GM19238 (cell line): ENCODE measurements around the gene MTMR4.
"Not testable (repeated sequence)": the region's sequence is repeated elsewhere in the genome, so short reads cannot be mapped to it uniquely, and the experiment has no call there.

Experiments used
- DNase-seq: peaks from one replicate; pipeline ENCODE4 v3.0.0; 2011; ENCODE audit warnings: low spot score; ENCODE audit not compliant: insufficient read length

Gene MTMR4

DNA sequence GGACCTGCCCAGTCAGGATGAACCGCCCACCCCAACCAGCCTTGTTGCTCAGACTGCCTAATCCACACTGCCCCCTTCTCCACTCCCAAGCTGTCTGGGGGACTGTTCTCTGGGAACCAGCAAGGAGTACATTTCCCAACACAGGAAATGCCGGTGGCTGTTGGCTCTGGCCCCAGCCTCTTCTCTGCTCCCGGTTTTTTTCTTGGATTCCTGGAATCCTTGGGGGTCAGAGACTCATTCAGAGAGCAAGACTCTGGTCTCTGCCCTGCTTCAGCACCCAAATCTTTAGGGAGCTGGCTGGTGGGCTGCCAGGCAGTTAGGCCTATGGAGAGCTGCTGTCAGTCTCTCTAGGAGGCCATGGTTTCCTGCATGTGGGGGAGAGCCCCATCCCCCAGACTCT, 10.8 kb upstream of the MTMR4 start:
- DNase-seq, result no peak

- no peak for DNase-seq
Measured at GRCh38 chr17:58521680-58522079, 7.2 kb upstream of the MTMR4 start.

DNA sequence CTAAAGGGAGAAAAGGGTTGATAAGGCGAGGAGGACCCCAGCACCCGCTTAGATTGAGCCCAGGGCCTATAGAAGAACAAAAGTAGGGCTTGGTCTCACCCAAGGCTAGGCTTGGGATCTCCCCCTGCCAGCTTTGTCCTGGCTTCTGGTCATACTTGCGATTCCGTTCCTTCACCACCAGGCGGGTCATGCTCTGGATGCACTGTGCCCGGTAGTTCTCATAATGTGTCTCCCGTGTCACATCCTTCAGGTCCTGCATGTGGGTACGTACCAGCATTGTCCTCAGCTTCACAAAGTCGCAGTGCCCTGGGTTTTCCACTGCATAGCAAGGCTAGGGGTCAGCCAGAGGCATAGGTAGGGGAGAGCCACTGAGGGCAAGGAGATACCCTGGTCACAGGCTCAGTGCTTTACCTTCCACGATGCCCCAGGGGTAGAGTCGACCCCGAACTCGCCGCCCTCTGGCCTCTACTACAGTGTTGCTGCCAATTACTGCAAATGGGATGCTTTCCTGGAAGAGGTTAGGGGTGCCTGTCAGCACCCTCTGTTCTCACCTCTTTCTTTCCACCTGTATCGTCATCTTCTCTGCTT, 6.5 kb upstream of the MTMR4 start:
- DNase-seq, result no peak

GRCh38 chr17:58517928-58518609, 3.6 kb upstream of the MTMR4 start:
- peak; percentile 93 for DNase-seq

DNA sequence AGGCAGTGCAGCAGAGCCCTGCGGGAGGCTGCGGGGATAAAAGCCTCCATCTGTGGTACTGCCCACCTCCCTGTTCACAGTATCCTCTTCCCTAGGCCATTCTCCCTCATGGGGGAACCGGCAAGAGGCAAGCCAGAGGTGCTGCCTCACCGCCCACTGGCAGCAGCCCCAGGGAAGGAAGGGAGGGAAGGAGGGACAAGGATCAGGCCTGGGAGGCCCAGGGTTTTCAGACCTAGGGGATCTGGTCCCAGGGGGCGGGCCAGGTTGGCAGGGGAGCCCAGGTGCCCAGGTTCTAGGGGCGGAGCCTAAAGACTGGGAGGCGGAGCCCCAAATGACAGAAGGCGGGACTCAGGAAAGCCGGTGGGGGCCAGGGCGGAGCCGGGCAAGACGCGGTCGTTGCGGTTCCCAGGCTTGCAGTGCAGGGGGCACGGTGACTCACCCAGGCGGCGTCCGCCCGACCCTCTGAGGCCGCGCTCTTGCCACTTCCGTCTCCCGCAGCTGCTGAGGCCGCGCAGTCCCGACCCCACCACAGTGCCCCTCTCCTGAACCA, 3.0 kb upstream of the MTMR4 start:
- no peak for DNase-seq

- DNase-seq, result no peak
Measured at GRCh38 chr17:58516644-58517377, 2.4 kb upstream of the MTMR4 start.

DNA sequence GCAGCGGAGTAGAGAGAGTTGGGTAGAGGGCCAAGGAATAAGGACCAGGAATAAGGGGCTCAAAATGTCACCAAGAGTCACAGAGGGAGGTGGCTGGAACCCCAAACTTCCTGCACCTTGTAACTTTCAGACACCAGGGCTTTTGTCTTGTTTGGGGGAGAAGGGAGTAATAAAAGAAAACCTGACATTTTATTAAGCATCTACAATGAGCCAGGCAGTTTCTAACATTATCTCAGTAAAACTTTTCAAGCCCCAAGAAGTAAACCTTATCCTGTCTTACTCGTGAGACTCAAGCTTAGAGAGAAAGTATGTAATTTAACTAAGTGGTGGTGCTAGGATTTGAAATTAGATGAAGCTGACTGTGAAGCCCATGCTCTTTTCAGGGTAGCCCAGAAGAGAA, 848 bp upstream of the MTMR4 start:
- DNase-seq, result no peak

DNA sequence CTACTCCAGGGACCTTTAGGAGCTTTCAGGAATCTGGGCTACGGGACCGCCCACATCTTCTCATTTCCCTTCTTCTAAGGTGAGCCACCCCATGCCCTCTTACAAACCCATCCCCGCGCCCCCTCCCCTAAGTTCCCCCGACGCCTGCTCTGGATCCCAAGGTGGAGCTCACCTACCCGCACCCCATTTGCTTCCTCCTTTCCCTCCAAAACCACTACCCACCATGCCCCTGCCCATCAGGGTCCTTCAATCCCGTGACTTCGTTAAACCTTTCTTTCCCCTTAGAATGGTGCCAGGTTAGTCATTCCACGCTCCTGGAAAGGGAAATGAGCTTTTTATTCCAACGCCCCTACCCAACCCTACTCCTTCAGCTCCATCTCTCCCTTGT, 326 bp upstream of the MTMR4 start:
- no peak for DNase-seq

- no peak for DNase-seq
Measured at GRCh38 chr17:58513267-58513964, 1.0 kb downstream of the MTMR4 start.

DNA sequence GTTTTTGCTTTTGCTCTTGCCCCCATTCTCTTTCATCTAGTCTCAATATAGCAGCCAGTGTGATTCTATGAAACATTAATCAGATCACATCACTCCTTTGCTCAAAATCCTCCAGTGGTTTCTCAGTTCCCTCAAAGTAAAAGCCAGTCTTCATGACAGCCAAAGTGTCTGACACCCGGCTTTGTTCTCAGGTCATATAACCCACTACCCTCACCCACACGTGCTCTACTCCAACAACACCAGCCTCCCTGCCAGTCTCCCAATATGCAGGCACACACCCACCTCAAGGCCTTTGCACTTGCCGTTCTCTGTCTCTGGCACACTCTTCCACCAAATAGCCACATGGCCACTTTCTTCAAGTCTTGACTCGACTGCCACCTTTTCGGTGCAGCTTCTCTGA, 4.4 kb downstream of the MTMR4 start:
- no peak for DNase-seq

DNA sequence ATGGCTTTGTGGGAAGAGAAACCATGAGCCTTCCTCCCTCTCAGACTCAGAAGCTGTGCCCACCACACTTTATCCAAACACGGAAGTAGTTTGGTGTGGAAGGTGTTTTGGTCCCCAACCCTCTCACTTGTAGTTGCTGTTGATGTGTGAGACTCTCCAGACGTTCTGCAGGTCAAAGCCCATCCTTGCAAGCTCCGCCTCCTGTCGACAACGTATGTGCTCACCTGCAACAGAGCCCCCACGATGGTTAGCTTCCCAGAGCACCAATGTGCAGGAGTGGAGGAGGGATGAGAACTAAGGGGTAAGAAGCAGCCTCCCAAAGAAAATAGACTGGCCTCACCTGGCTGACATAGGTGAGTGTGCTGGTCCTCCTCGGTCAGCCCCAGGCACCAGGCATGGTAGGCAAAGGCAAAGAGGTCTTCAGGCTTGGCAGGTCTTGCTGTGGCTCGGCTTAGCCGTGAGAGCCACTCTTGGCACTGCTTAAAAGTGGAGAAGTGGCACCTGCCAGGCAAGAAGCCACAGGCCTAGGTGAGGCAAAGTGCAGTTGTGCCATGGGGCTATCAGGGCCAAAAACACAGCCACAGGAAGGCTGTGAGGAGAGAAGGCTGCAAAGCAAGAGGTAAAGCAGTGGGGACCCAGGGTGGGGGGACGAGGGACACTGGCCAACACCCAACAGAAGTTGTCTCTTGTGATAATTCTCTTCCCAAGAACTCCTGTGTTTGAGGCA, 5.9 kb downstream of the MTMR4 start:
- DNase-seq, result no peak

DNA sequence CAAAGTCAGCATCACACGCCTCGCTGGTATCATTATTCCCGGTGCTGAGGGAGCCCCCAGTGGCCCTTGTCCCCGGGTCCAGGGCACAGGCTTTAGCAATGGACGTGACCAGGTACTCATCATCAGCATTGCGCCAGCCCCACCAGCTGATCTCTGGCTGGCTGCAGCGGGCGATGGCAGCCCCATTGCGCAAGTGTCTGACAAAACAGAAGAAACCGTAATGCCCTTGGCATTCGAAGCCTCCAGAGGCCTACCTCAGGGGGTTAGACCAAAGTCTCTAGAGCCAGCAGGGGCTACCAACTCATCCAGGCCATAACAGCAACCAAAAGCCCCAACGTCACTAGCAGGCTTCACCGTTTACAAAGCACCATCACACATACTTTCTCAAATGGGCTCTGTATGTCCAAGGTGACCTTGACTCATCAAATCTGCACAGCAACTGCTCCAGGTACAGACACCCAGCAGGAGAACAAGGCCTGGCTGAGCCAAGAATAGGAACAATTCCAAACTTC, 7.3 kb downstream of the MTMR4 start:
- no peak for DNase-seq

DNA sequence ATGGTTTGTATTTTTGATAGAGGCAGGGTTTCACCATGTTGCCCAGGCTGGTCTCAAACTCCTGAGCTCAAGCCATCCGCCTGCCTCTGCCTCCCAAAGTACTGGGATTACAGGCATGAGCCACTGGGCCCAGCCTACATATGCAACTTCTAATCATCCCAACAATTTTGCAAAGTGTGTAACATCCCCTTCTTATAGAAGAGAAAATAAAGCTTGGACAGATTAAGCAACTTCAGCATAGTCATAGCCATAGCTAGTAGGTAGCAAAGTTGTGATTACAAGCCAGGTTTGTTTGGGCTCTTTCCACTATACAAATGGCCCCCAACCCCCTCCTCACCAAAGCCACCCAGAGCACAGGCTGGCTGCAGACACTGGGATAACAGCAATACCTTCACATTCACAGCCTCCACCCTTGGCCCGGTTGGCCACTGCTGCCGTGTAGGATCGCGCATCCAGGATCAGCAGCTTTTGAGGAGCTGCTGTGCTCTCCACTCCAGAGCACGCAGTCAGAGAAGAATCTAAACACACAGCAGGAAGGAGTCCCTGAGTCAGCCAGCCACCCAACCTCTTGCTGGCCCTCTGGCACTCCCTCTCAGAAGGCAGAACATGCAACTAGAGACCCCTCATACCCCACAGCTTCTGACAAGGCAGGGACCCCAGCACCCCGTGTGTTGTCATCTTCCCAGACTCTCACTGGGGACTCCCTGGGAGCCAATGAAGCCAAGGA, 7.9 kb downstream of the MTMR4 start:
- DNase-seq, result no peak

GRCh38 chr17:58504826-58505351, 9.5 kb downstream of the MTMR4 start:
- peak; percentile 73 for DNase-seq

DNA sequence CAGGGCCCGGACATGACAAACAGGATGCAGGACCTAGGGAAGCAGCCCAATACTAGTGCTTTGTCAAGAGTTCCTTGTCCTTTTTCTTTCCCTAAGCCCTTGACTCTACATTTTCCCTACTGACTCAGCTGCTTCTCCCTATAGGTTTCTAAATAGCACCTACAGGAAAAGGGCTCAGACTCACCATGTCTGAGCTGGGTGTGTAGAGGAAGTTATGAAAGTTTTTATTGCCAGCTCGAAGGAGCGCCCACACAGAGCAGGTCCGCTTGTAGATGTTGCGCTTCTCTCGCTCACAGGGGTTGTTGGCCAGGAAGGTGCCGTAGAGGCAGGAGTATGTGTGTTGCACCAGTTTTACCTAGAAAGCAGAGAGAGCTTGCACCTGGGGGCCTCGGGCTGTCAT, 10.6 kb downstream of the MTMR4 start:
- DNase-seq, result no peak

DNA sequence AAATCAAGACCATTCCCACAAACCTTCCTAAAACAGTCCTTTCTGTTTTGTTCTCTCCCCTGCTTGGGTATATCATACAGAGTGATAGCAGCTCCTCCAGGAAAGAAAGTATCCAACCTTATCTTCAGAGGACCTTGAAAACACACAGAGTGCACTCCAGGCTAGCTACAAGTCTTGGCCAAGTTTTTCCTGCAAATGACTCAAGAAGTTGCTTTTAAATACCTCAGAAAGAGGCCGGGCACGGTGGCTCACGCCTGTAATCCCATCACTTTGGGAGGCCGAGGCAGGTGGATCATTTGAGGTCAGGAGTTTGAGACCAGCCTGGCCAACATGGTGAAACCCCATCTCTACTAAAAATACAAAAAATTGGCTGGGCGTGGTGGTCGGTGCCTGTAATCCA, 11.3 kb downstream of the MTMR4 start:
- not testable (repeated sequence) for DNase-seq

GRCh38 chr17:58501451-58501850, 13.0 kb downstream of the MTMR4 start:
- no peak for DNase-seq

- no peak for DNase-seq
Measured at GRCh38 chr17:58498177-58498828, 16.1 kb downstream of the MTMR4 start.

- DNase-seq, result no peak
Measured at GRCh38 chr17:58493506-58493905, 20.9 kb downstream of the MTMR4 start.
